Measurements from ENCODE around the gene CEMIP. TPM values are rescaled to one million over a fixed set of nuclear protein-coding genes. Genes with fewer than 3 reads are reported as not detected.

Gene CEMIP, protein sequence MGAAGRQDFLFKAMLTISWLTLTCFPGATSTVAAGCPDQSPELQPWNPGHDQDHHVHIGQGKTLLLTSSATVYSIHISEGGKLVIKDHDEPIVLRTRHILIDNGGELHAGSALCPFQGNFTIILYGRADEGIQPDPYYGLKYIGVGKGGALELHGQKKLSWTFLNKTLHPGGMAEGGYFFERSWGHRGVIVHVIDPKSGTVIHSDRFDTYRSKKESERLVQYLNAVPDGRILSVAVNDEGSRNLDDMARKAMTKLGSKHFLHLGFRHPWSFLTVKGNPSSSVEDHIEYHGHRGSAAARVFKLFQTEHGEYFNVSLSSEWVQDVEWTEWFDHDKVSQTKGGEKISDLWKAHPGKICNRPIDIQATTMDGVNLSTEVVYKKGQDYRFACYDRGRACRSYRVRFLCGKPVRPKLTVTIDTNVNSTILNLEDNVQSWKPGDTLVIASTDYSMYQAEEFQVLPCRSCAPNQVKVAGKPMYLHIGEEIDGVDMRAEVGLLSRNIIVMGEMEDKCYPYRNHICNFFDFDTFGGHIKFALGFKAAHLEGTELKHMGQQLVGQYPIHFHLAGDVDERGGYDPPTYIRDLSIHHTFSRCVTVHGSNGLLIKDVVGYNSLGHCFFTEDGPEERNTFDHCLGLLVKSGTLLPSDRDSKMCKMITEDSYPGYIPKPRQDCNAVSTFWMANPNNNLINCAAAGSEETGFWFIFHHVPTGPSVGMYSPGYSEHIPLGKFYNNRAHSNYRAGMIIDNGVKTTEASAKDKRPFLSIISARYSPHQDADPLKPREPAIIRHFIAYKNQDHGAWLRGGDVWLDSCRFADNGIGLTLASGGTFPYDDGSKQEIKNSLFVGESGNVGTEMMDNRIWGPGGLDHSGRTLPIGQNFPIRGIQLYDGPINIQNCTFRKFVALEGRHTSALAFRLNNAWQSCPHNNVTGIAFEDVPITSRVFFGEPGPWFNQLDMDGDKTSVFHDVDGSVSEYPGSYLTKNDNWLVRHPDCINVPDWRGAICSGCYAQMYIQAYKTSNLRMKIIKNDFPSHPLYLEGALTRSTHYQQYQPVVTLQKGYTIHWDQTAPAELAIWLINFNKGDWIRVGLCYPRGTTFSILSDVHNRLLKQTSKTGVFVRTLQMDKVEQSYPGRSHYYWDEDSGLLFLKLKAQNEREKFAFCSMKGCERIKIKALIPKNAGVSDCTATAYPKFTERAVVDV (N-terminal part only)
- total RNA-seq, result 3.7 TPM

DNA sequence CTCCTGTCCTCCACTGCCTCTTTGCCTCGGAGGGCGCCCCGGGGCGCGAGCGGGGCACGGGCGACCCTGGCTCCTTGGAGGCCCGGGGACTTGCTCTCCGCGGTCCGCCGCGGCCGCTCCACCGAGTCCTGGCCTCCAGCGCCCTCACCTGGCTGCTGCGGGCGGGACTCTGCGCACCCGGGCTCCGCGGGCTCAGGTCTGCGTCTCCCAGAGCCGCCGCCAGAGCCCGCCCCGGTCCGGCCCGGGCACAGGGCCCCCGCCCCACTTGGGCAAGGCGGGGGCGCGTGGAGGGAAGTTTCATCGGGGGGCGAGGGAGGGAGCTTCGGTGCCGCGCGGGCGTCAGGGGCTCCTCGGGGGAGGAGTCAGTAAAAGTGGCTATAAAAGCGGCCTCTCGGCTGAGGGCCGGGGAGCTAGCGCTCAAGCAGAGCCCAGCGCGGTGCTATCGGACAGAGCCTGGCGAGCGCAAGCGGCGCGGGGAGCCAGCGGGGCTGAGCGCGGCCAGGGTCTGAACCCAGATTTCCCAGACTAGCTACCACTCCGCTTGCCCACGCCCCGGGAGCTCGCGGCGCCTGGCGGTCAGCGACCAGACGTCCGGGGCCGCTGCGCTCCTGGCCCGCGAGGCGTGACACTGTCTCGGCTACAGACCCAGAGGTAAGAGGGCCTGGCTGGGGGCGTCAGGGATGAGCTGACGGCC, at the start of gene CEMIP:
CEMIP (plus strand) TSS at position 407 of the 694 bp plus-strand sequence. CDS start 94,510 bp downstream, outside the sequence.
- peak; percentile 71 to 83 for DNase-seq (ENCODE audit: low spot score in 2 of 2)
- no peak for FAIRE-seq

DNA sequence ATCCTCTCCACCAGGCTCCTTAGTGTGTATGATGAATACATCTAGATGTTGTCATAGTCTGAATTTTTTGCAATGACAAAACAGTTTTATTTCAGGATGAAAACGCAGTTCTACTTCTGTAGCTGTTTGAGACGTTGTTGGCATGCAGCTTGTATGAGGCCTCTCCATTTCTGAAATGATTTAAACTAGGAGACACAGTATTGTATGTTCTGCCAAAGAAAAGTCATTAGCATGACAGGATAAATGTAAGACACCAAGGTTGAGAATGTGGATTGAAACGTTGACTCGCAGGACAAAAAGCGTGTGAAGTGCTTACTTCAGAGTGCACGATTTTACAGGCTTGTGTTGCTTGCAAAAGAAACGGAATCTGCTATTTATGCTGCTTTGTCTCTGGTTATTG, 48.8 kb upstream of the CEMIP start:
- DNase-seq (ENCODE audit: low spot score in 2 of 2) (no peak), FAIRE-seq (no peak)

DNA sequence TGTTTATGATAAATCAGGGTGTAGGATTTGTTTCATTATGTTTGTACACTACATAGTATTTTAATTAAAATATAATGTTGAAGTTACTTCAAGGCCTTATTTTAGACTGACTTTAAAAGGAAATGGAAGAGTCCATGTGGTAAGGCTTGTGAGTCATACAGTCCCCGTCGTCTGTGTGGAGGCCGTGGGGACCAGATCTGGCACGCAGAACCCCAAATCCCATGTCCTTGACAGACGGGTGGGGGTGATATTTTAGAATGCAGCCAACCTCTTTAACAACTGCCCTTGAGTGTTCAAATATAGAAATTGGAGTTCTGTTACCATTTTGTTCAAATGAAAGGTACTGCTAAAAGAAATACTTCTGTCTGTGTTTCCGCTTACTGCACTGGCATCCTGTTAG, 48.2 kb upstream of the CEMIP start:
- FAIRE-seq, result no peak
- no peak for DNase-seq (ENCODE audit: low spot score in 2 of 2)

DNA sequence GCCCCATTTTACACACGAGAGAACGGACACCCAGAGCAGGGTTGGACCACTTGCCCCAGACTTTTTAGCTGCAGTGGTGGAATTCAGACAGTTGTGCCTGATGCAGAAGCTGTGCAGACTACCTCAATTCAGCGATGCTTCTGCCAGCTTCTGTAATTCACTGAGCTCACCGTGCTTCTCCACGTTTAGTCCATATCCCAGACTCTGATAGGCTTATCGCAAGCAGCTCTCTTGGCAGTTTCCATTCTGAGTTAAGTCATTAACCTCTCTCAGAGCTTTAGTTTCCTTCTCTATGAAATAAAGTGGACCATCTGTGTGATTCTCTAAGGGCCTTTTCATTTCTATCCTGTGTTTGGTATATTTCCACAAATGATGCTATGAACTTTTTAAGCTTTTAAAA, 47.0 kb upstream of the CEMIP start:
- FAIRE-seq (no peak), DNase-seq (ENCODE audit: low spot score in 2 of 2) (no peak)

DNA sequence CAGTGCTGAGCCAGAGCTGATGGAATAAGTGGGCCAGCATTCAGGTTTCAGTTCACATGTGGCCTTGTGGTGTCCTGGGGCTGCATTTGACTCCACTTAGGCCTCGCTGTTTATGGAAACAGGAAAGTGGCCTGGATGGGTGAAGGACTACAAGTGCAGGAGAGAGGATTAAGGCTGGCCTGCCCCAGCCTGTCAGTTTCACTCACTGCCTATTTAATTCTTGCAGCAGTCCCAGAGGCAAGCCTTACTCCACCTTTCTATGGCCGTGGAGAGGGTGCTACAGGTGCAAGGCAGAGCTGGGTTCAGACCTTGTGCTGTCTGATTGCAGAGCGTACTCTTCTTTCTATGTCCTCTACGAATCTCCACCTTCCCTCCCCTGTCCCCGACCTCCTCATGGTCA, 46.4 kb upstream of the CEMIP start:
- FAIRE-seq, result no peak
- no peak for DNase-seq (ENCODE audit: low spot score in 2 of 2)

DNA sequence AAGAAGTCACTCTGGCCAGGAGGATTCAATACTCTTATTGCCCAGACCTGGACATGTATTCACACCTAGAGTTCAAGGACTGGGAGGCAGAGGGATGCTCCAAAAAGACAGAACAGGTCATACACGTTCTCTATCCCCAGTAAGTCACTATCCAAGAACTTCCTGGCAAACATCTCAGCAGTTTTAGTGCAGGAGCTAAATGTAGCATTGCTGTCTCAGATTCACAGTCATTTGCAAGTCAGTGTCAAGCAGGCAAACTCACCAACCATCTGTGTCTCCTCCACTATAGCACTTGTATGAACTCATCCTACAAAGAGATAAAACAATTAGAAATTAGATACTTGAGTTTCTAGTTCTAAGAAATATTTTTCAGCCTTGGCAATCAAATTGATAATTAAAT, 45.7 kb upstream of the CEMIP start:
- no peak for DNase-seq (ENCODE audit: low spot score in 2 of 2)
- FAIRE-seq, result no peak

DNA sequence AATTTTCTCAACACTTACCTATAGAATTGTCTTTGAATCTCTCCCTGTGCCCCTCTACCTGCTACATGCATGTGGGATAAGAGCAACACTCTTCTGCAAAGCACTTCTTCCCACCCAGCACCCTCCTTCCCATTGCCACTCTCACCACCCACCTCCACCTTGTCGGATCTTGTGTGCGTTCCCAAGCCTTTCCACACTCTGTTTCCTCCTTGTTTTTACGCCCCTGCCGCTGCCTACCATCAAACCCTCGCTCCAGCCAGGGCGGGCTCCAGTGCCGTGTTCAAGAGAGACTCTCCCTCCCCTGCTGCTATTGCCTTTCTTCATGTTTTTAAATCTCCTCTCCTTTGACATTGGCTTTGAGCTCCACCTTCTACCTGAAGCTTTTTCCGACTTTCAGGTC, 43.8 kb upstream of the CEMIP start:
- FAIRE-seq, result no peak
- no peak for DNase-seq (ENCODE audit: low spot score in 2 of 2)

DNA sequence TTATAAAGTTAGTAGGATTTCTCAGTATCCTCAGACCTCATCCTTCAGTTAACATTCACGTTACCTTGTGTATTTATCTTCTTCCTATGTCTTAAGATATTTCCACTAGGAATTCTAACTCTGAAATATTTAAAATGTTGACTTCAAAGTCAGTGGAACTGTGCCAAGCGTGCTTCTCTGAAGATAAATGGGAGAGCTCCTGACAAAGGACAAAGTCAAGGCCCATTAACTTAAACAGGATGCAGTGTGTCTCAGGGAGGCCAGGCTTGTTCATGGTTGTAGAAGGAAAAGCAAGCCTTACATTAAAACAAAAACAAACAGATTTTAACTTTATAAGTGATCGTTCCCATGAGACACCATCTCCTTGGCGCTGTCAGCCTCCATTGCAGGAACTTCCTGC, 42.6 kb upstream of the CEMIP start:
- DNase-seq (ENCODE audit: low spot score in 2 of 2) (no peak), FAIRE-seq (no peak)

DNA sequence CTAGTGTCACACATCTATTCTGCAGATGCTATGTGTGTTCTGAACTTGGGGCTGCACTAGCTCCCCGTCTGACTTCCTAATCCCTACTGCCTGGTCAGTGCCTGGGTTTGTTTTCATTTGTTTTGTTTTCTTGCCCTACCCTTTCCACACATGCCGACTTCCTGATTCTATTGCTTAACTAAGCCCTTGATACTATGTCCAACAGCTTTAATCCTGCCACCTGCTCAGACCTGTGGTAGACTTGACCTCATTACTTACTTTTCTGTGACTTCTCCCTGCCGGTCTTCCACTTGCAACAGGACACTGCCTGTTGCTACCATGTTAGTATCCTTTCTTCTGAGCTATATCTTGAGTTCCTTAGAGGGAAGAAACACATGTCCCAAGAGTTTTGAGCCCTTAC, 39.3 kb upstream of the CEMIP start:
- no peak for DNase-seq (ENCODE audit: low spot score in 2 of 2)
- FAIRE-seq, result no peak

DNA sequence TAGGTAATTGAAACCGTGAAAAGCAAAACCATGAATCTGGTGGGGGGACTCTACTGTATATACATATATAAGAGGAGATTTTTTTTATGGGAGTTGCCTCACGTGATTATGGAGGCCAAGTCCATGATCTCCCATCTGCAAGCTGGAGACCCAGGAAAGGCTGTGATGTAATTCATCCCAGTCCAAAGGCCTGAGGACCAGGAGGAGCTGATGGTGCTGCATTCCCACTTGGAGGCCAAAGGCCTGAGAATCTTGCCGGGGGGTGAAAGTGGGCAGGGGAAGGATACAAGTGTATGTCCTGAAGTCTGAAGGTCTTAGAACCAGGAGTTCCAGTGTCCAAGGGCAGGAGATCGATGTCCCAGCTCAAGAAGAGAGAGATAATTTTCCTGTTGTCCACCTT, 37.1 kb upstream of the CEMIP start:
- no peak for DNase-seq (ENCODE audit: low spot score in 2 of 2)
- no peak for FAIRE-seq

DNA sequence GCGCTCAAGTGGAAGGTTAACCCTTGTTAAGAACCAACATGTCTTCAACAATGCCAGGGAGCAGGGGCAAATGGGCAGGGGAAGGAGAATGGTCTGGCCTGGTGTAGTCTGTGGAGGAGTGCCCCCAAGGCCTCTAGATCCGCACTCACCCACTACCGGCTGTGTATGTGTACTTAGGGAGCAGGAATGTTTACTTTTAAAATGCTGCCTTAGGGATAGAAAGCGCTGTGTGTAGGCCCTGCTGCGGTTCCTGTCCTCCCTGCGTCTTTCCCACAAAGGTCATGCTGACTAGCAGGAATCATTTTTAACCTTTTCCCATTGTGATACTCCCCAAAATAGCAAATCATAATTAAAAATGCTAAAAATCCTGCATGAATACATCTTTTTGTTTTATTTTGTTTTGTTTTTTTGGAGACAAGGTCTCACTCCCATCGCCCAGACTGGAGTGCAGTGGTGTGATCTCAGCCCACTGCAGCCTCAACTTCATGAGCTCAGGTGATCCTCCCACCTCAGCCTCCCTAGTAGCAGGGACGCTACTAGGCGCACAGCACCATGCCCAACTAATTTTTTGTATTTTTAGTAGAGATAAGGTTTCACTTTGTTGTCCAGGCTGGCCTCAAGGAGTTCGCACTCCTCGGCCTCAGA, 35.9 kb upstream of the CEMIP start:
- DNase-seq (ENCODE audit: low spot score in 2 of 2), result no peak
- FAIRE-seq, result no peak

DNA sequence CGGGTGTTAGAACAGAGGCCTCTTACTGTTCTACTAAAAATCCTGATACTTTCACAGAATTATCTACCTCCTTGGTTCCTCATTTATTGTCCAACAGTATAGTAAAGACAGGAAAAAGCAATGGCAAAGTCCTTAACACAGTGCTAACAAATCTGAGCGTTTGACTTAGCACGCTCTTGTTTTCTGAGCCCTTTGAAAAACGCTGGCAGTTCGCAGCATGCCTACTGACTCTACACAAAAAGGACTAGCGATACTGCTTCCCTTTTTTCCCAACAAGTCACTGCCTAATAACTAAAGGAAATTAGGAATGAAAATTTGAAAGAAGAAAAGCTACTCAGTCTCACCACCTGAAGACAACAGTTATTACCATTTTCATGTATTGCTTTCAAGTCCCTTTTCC, 34.8 kb upstream of the CEMIP start:
- no peak for FAIRE-seq

DNA sequence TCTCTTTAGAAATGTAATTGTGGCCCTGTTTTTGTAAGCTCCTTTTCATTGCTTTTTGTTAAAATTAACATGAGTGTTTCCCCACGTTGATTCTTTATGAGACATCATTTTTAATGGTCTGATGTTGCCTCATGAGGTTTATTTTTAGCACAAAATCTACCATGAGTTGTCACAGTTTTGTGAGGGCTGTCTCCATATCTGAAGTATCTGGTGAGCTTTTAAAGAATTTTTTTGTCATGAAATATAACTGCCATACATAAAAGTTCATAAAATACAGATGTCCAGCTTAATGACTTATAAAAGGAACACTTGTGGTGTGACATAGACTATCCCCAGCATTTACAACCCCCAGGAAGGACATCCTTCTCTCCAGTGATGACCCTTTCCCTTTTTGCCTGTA, 34.3 kb upstream of the CEMIP start:
- FAIRE-seq, result no peak
- no peak for DNase-seq (ENCODE audit: low spot score in 2 of 2)

More for the DNA sequence above, 34.8 kb upstream of the CEMIP start:
- no peak for DNase-seq (ENCODE audit: low spot score in 2 of 2)

DNA sequence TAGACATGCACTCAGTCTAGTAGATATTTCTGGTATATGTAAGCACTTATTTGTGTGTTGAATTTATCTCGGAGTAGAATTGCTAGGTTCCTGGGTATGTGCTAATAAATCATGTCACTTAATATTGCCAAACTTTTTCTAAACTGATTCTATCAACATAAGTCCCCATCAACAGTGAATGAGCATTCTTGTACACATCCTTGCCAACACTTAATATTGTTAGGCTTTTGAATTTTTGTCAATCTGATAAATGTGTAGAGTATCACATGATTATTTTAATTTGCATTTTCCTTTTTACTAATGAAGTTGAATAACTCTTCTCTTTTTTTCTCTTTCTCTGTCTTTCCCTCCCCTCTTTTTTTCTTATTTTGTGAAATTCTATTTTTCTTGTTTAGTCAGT, 33.3 kb upstream of the CEMIP start:
- DNase-seq (ENCODE audit: low spot score in 2 of 2), result no peak
- FAIRE-seq, result no peak

DNA sequence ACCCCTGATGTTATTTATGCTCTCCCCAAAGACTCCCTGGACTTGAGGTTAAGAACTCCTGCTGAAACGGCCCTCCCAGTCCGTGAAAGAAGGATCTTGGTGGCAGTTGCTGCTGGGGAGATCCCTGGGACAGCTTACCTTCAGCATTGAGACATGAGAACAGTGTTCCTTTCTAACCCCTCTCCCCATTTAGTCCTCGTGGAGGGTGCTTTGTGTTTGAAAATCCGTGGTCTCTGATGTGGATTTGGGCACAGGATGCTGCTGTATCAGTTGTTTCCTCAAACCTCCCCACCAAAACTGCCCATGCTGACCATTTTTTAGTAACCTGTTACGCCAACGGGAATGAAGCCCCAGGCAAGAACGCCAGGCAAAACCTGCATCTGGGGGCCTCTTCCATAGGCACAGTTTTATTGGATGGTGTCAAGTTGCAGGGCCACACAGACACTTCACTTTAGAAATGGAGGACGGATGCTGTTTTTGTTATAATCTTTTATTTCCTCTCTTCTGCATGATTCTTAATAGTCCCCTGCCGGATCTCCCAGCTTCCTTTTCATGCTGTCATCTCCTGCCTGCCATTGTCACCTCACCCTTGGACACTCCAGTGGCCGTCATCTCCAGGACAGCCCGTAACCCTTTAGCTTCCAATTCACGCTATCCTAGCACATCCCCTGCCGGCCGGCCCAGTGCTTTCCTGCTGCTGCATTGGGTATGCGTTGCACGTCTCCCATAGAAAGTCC, 31.7 kb upstream of the CEMIP start:
- no peak for FAIRE-seq
- DNase-seq (ENCODE audit: low spot score in 2 of 2), result no peak

DNA sequence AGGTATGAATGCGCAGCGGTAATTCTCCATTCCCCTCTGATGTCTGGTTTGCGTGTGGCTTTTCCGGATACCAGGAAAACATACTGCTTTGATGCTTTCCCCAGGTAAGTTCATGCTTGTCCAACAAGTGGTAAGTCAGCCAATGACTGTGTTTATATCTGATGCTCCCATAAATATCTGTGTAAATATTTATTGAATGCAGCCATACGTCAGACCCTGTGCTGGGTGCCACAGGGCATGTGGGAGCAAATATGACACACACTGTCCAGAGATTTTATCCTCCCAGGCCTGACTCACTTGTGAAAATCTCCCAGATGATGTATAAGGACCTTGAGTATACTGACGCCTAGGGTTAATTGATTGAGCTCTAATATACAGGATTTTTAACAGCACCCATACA, 29.6 kb upstream of the CEMIP start:
- DNase-seq (ENCODE audit: low spot score in 2 of 2) (no peak), FAIRE-seq (no peak)

DNA sequence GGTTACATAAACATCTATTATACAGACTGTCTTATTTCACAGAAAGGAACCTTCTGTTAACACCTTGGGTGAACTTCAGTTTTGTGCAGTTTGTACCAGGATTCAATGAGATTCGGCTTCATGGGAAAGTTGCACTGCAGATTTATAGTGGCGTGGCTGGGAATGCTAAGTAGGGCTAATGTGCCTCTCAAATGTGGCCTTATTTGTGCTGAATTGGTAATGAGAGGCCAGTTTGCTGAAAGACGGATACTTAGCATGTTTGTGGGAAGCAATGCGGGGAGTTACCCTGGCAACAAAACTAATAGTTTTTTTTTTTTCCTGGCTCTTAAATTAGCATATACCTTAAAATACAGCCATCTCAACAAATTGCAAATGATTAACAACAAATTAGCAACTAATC, 28.6 kb upstream of the CEMIP start:
- no peak for DNase-seq (ENCODE audit: low spot score in 2 of 2)
- no peak for FAIRE-seq

DNA sequence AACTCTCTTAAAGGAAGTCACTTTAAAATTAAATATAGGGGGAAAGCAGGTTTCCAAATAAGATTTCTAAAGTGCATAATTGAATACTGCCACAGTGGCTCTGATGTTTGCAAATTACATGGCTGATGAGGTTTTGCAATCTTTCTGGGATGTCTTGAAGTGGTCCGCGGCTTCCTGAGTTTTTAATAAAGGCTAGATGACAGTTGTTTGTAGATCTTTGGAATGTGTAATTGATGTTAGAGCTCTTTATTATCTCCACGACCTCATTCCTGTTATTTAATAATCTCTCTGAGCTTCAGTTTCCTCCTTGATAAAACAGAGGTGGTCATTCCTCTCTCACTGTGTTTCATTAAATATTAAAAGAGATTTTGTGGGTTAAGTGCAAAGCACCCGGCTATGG, 27.0 kb upstream of the CEMIP start:
- no peak for DNase-seq (ENCODE audit: low spot score in 2 of 2)
- no peak for FAIRE-seq

DNA sequence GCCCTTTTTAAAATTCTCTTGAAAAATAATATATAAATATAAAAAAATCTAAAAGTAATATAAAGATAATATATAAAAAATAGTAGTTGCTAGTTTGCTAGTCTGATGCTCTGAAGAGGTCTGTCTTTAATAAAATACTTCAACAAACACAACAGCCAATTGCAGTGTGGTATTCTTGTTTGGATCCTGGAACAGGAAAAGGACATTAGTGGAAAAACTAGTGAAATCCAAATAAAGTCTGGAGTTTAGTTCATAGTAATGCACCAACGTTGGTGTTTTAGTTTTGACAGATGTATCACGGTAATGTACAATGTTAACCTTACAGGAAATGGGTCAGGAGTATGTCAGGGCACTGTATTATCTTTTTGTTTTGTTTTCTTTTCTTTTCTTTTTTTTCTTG, 26.0 kb upstream of the CEMIP start:
- FAIRE-seq (no peak), DNase-seq (ENCODE audit: low spot score in 2 of 2) (no peak)

Measured in frontal cortex (tissue), 4 donors.